GM12891 (cell line): ENCODE measurements around the gene NLGN1.

ENCODE experiments used
- POLR2A ChIP-seq: IDR thresholded peaks from 2 replicates; pipeline ENCODE4 v1.6.1; 2011; ENCODE audit warnings: low read depth, low read length, control low read depth
- TAF1 ChIP-seq: IDR thresholded peaks from 2 replicates; pipeline ENCODE4 v1.6.1; 2011; ENCODE audit warnings: low read depth, low read length, control low read depth

GRCh38 chr3:173893835-173894234 lies 496.3 kb downstream of the NLGN1 start:
- TF ChIP-seq POLR2A, result no peak
- no peak for TF ChIP-seq TAF1
